Thyroid gland (tissue), 4 donors: ENCODE data around the gene SLC35F3. TPM values are rescaled to one million over a fixed set of nuclear protein-coding genes. Genes with fewer than 3 reads are reported as not detected.
A peak's percentile ranks its signal among the peaks of the same experiment; 100 is the strongest.
"Not testable (repeated sequence)": the region's sequence is repeated elsewhere in the genome, so short reads cannot be mapped to it uniquely, and the experiment has no call there.

ENCODE experiments used
- DNase-seq, 2 donors: peaks; one replicate each; pipeline ENCODE4 v3.0.0-alpha.2; 2019
- H3K27ac ChIP-seq, 3 donors: fragments of 200-600 bp; sonication (generic); 1 replicate in 2 of 3; 2 replicates in 1 of 3; pipeline ENCODE4 v1.5.1; 2016 to 2019; ENCODE audit warnings: mild to moderate bottlenecking in 1 of 3, moderate library complexity in 1 of 3
- H3K27me3 ChIP-seq: fragments of 200-600 bp; sonication (generic); one replicate; pipeline ENCODE4 v1.5.1; 2019
- H3K36me3 ChIP-seq, 2 donors: fragments of 200-600 bp; sonication (generic); one replicate each; pipeline ENCODE4 v1.5.1; 2016 to 2019
- H3K4me1 ChIP-seq, 2 donors: fragments of 200-600 bp; sonication (generic); one replicate each; pipeline ENCODE4 v1.5.1; 2017 to 2019
- H3K4me3 ChIP-seq, 3 donors: fragments of 200-600 bp; sonication (generic); replicated peaks in 1 of 3; 1 replicate in 2 of 3; 2 replicates in 1 of 3; pipeline ENCODE4 v1.5.1; 2016; ENCODE audit warnings: mild to moderate bottlenecking in 1 of 3
- H3K9me3 ChIP-seq: fragments of 200-600 bp; sonication (generic); one replicate; pipeline ENCODE4 v1.5.1; 2017
- POLR2A ChIP-seq, 2 donors: fragments of 450-650 bp; IDR thresholded peaks; one replicate each; pipeline ENCODE4 v1.6.1; 2017; ENCODE audit warnings: antibody characterized with exemption in 2 of 2, mild to moderate bottlenecking in 2 of 2, moderate library complexity in 1 of 2
- WGBS, 2 donors: methylation state at CpG; one replicate each; pipeline ENCODE4 v1.1.5; 2017; 5-methylcytosine and 5-hydroxymethylcytosine counted together
- intact Hi-C: fragments of 100-400 bp; cut with DNase I; formaldehyde crosslinking; loops from one replicate; pipeline ENCODE4 v1.15.1; 2023
- total RNA-seq, 4 donors: library from RNA; depleted of rRNA; stranded (reverse); fragments of >200 nt; gene quantifications; one replicate each; pipeline ENCODE4 v1.2.3, GENCODE V29; 2016
- TF ChIP-seq, protein P1 (sequence below), 6 experiments: fragments of 200-600 bp in 3 of 6; fragments of 450-650 bp in 3 of 6; sonication (generic) in 3 of 6; IDR thresholded peaks; one replicate each; pipeline ENCODE4 v1.5.1; 2016 to 2019; ENCODE audit warnings: antibody characterized with exemption in 6 of 6, mild to moderate bottlenecking in 2 of 6, inconsistent platforms in 1 of 6, moderate library complexity in 1 of 6

SLC35F3 gene
- total RNA-seq, 4 donors from 2014 or later = 0.89 to 1.9 (median 1.5) TPM; not detected in 1

DNA sequence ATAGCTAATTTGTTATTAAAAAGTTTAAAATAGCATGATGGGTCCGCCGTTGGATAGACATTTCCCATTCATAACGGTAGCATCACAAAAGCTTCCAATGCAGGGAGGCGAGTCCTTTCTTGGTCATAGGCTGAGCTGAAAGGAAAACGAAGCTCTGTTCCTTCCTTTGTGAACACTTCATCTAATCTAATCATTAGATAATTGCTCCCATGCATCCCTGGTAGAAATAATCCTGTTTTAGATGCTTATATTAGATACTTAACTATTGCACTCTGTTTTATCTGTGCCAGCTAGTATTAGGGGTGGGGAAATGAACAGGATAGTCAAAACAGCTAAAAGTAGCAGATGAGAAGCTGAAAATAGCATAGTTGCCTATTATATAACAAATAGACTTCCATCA lies 215.0 kb downstream of the SLC35F3 start:
- TF ChIP-seq, protein P1, sequence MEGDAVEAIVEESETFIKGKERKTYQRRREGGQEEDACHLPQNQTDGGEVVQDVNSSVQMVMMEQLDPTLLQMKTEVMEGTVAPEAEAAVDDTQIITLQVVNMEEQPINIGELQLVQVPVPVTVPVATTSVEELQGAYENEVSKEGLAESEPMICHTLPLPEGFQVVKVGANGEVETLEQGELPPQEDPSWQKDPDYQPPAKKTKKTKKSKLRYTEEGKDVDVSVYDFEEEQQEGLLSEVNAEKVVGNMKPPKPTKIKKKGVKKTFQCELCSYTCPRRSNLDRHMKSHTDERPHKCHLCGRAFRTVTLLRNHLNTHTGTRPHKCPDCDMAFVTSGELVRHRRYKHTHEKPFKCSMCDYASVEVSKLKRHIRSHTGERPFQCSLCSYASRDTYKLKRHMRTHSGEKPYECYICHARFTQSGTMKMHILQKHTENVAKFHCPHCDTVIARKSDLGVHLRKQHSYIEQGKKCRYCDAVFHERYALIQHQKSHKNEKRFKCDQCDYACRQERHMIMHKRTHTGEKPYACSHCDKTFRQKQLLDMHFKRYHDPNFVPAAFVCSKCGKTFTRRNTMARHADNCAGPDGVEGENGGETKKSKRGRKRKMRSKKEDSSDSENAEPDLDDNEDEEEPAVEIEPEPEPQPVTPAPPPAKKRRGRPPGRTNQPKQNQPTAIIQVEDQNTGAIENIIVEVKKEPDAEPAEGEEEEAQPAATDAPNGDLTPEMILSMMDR (IDR thresholded peaks at IDR 0.05) = no peak
- TF ChIP-seq POLR2A (IDR thresholded peaks at IDR 0.05) = no peak
- intact Hi-C loops = no loop called here
- Histone ChIP-seq H3K27ac (no peak overlapping the region), H3K4me1 (no peaks in the 10 kb centered on the region), H3K9me3 (no peaks in the 10 kb centered on the region), H3K4me3 (no peak overlapping the region), H3K27me3 (no peaks in the 10 kb centered on the region), H3K36me3 (no peaks in the 10 kb centered on the region)
- 87 to 89% methylated on average over 5 of the region's 5 CpGs for WGBS, 2 donors
- DNase-seq = no peak

DNA sequence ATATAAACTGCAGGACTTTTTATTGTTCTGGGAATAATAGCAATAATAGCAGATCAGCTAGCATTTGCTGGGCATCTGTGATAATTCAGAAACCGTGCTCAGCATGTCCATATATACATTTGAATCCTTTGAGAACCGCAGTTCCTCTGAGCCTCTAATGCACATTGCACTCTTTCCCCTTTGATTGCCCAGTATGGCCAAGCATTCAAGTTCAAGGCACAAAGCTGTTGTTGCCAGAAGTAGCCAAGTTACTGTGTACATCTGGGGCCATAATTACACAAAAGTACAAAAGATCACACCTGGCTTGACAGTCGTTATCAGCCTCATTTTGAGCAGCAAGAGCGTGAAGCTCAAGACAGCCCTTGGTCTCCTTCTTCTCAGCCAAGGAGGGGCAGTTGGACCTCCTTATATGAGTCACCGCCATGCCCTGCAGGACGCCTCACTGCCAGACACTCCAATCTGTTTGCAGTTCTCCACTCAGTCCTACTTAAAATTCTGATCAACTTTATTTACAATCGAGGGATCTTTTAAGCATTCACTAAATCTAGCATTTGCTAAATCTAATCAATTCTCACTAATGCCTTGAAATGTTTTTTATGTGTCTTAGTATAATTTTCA lies 216.0 kb downstream of the SLC35F3 start:
- TF ChIP-seq, protein P1 (IDR thresholded peaks at IDR 0.05) = no peak
- TF ChIP-seq POLR2A (IDR thresholded peaks at IDR 0.05) = no peak
- Histone ChIP-seq H3K27me3 (no peaks in the 10 kb centered on the region), H3K4me1 (no peaks in the 10 kb centered on the region), H3K9me3 (no peaks in the 10 kb centered on the region), H3K4me3 (no peak overlapping the region), H3K27ac (no peak overlapping the region), H3K36me3 (no peaks in the 10 kb centered on the region)
- DNase-seq = no peak
- 83 to 88% methylated on average over 7 of the region's 7 CpGs for WGBS, 2 donors
- intact Hi-C loops = no loop called here

DNA sequence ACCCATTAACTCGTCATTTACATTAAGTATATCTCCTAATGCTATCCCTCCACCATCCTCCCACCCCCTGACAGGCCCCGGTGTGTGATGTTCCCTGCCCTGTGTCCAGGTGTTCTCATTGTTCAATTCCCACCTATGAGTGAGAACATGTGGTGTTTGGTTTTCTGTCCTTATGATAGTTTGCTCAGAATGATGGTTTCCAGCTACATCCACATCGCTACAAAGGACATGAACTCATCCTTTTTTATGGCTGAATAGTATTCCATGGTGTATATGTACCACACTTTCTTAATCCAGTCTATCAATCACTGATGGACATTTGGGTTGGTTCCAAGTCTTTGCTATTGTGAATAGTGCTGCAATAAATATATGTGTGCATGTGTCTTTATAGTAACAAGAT lies 217.2 kb downstream of the SLC35F3 start:
- DNase-seq, H3K27me3 ChIP-seq, H3K27ac ChIP-seq, intact Hi-C loops, H3K4me3 ChIP-seq, H3K4me1 ChIP-seq, H3K9me3 ChIP-seq, H3K36me3 ChIP-seq: not testable (repeated sequence)
- 94 to 95% methylated on average over 3 of the region's 3 CpGs for WGBS, 2 donors

DNA sequence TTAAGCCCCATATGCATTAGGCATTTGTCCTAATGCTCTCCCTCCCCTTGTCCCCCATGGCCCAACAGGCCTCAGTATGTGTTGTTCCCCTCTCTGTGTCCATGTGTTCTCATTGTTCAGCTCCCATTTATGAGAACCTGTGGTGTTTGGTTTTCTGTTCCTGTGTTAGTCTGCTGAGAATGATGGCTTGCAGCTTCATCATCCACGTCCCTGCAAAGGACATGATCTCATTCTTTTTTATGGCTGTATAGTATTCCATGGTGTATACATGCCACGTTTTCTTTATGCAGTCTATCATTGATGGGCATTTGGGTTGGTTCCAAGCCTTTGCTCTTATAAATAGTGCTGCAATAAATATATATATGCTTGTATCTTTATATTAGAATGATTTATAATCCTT lies 218.1 kb downstream of the SLC35F3 start:
- H3K4me3 ChIP-seq, H3K9me3 ChIP-seq, H3K4me1 ChIP-seq, H3K27ac ChIP-seq, intact Hi-C loops, DNase-seq, H3K27me3 ChIP-seq, H3K36me3 ChIP-seq: not testable (repeated sequence)
- 86 to 92% methylated on average over 2 of the region's 2 CpGs for WGBS, 2 donors

DNA sequence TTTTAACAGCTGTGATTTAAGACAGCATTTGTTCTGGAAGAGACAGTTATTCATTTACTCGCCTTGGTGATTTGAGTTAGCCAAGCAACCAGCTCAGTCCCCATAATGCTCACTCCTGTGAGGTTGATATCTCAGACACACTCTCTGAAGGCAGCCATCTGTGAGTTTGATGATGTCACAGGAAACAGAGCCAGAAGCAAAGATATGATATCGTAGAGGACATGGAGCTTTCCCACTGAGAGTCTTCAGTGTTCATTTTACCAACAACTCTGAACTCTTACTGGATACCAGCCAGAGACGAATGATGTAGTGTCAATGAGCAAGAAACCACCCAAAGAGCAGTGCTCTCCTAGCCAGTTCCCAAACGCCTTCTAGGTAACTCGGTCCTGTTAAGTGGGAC lies 219.4 kb downstream of the SLC35F3 start:
- 59 to 73% methylated on average over 5 of the region's 5 CpGs for WGBS, 2 donors
- TF ChIP-seq POLR2A (IDR thresholded peaks at IDR 0.05) = no peak
- TF ChIP-seq, protein P1 (IDR thresholded peaks at IDR 0.05) = no peak
- Histone ChIP-seq H3K36me3 (no peaks in the 10 kb centered on the region), H3K9me3 (no peaks in the 10 kb centered on the region), H3K4me1 (no peaks in the 10 kb centered on the region), H3K27ac (no peak overlapping the region), H3K27me3 (no peaks in the 10 kb centered on the region), H3K4me3 (no peak overlapping the region)
- intact Hi-C loops = no loop called here
- DNase-seq = no peak

DNA sequence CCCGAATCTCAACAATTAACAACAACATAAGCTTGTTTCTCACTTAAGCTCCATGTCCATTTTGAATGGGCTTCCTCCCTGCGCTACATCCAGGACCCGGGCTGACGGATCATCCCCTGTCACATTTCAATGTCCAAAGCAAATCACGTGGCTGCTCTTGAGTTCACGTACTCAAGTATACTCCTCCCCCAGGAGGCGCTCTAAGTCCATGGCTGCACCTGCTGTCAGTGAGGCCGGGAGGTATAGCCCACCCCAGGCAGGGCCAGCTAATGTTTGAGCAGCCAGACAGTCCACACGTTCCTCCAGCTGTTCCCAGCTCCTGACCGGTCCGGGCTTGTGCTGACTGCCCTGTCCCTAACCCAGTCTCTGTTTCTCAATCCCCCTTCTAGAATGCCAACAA lies 220.8 kb downstream of the SLC35F3 start:
- H3K4me1 ChIP-seq = no peaks in the 10 kb centered on the region
- no peaks in the 10 kb centered on the region for H3K27me3 ChIP-seq
- H3K36me3 ChIP-seq = no peaks in the 10 kb centered on the region
- intact Hi-C loops = no loop called here
- TF ChIP-seq POLR2A (IDR thresholded peaks at IDR 0.05) = no peak
- TF ChIP-seq, protein P1 (IDR thresholded peaks at IDR 0.05) = peak in 1 of 6 experiments; percentile 21
- 12% methylated on average over 10 to 11 of the region's 11 CpGs for WGBS, 2 donors
- peak; percentile 15 to 29 for DNase-seq
- H3K27ac ChIP-seq = no peak overlapping the region
- H3K9me3 ChIP-seq = no peaks in the 10 kb centered on the region
- H3K4me3 ChIP-seq = no peak overlapping the region
